ENCODE data around the gene DTNBP1.

DTNBP1 gene

DNA sequence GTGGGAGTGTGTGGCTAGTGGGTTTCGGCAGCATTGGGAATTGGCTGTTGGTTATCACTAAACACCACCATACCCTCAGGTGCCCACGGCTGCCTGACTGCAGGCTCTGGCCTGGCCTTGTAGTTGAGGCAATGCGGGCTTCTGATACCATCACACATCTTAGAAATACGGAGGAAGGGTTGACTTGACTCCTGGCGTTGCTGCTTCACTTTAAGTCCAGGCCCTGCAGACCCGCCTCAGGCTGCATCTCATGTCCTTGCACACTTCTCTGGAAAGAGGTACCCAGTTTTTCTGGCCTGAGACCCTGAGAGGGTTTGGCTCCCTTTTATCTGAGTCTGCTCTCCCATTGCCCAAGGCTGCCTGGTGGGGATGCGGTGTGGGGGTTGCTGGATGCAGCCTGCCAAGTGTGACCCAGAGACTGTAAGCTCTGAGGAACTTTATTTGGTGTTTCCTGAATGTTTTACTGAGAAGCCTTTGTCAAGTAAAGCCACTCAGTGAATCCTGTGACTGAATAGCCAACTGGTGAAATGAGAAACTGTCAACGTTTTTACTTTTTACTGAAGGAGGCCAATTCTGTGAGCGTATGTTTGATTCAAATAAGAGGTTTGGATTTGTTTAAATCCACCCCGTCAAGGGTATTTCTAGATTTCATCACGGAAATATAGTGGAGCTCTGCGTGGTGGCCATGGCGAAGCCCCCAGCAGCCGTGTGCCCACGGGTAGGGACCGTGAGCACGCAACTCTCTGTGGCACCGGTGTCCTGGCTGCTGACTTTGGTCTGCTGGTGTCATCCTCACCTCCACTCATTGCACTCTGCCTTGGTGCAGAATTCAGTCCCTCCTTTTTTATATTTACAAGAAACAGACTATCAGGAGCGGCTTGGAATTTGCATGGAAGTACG is 160.1 kb downstream of the DTNBP1 start:
- TF ChIP-seq, protein P1, sequence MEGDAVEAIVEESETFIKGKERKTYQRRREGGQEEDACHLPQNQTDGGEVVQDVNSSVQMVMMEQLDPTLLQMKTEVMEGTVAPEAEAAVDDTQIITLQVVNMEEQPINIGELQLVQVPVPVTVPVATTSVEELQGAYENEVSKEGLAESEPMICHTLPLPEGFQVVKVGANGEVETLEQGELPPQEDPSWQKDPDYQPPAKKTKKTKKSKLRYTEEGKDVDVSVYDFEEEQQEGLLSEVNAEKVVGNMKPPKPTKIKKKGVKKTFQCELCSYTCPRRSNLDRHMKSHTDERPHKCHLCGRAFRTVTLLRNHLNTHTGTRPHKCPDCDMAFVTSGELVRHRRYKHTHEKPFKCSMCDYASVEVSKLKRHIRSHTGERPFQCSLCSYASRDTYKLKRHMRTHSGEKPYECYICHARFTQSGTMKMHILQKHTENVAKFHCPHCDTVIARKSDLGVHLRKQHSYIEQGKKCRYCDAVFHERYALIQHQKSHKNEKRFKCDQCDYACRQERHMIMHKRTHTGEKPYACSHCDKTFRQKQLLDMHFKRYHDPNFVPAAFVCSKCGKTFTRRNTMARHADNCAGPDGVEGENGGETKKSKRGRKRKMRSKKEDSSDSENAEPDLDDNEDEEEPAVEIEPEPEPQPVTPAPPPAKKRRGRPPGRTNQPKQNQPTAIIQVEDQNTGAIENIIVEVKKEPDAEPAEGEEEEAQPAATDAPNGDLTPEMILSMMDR (IDR thresholded peaks at IDR 0.05; ENCODE audit: low read depth, low read length, missing control alignments) = no peak
- no peak overlapping the region for H3K4me3 ChIP-seq (ENCODE audit: low read depth, low read length)
- no peak for DNase-seq (ENCODE audit: low read depth)

DNA sequence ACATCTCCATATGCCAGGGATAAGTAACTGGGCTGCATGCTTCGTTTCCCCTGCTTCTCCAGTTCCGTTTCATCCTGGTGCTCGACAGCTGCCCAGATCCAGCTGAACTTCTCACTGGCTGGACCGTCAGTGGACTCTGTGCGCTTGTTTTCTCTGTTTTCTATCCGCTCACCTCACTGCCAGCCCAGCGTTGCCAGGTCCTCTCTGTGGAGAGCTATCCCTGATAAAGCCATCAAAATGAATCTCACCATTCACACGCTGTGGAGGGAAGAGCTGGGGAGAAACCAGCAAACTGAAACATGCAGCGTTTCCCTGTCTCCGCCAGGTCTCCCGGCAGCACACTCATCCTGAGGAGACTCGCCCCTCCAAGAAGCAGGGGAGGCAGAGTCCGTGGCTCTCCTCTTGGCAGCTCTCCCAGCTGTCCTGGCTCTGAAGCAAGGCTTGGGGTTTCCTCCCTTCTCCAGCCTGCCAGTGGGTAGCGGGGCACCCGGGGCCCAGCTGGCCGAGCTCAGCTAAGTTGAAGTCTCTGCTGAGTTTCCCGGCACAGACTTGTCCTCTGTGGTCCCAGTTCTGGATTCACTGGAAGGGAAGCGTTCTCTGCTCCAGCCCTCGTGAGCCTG is 160.9 kb downstream of the DTNBP1 start:
- TF ChIP-seq, protein P1 (IDR thresholded peaks at IDR 0.05; ENCODE audit: low read depth, low read length, missing control alignments) = no peak
- H3K4me3 ChIP-seq (ENCODE audit: low read depth, low read length) = no peak overlapping the region
- DNase-seq (ENCODE audit: low read depth) = no peak

DNA sequence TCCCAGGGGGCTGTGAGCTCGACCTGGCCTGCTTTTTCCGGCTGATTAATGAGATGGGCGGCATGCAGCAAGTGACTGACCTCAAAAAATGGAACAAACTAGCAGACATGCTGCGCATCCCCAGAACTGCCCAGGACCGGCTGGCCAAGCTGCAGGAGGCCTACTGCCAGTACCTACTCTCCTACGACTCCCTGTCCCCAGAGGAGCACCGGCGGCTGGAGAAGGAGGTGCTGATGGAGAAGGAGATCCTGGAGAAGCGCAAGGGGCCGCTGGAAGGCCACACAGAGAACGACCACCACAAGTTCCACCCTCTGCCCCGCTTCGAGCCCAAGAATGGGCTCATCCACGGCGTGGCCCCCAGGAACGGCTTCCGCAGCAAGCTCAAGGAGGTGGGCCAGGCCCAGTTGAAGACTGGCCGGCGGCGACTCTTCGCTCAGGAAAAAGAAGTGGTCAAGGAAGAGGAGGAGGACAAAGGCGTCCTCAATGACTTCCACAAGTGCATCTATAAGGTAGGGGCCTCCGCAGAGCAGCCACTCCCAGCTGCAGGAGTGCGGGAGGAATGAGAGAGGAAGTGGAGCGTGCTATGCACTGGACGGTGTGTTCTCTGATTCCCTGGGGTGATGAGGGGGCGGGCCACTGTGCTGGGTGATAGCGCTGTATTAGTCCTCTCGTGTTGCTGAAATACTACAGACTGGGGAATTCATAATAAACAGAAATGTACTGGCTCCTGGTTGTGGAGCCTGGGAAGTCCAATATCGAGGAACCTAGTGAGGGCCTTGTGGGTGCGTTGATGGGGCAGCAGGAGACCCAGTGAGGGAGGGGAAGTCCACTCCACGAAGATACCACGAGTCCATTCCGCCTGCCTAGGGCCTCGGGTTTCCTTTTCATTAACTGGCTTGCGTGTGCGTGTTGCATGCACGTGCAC is 161.7 kb downstream of the DTNBP1 start:
- H3K4me3 ChIP-seq (ENCODE audit: low read depth, low read length) = no peak overlapping the region
- DNase-seq (ENCODE audit: low read depth) = no peak
- TF ChIP-seq, protein P1 (IDR thresholded peaks at IDR 0.05; ENCODE audit: low read depth, low read length, missing control alignments) = no peak

DNA sequence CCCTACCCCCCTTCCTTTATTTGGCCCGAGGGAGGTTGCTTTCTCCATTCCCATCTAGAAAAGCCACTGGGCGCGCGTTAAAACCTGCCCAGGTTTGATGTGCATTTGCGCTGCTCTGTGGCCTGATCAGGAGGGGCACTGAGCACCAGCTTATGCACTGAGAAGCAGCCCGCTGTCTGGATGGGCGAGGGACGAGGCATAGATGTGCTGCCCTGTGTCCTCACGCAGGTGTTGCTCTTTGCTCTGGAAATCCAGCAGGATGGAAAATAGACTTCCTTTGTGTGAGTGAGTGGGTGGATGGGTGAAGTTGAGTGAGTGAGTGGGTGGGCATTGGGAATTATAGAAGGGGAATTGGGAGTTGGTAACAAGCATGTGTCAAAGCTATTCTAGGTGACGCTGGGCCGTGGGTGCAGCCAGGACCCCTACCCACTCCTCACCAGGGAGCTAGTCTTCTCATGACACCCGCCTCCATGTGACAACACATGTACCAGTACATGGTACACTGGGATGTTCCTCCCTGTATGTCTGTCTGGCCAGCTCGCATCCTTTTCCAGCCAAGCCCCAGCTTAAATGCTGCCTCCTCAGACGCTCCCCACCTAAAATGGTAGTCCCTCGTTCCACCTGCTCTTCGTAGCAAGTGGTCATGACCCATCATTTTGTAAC is 162.6 kb downstream of the DTNBP1 start:
- DNase-seq (ENCODE audit: low read depth) = no peak
- TF ChIP-seq, protein P1 (IDR thresholded peaks at IDR 0.05; ENCODE audit: low read depth, low read length, missing control alignments) = no peak
- H3K4me3 ChIP-seq (ENCODE audit: low read depth, low read length) = no peak overlapping the region

DNA sequence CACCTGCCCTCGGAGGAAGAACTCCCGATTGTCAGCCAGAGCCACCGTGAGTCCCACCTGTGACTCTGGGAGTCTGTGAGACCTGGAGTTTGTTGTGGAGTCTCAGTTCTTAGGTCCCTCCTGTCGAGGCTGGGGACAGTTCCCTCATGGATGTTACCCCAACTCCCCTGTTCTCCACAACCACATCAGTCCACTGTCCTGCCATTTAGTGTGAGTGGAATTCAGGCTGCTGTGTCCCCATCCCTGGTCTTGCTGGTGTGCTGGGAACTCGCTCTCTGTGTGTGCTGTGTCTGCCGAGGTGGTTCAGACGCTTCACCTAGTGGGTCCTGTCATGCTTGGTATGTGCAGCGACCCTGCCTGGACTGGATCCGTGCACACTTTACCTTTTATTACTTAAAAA is 163.2 kb downstream of the DTNBP1 start:
- DNase-seq (ENCODE audit: low read depth) = no peak
- H3K4me3 ChIP-seq (ENCODE audit: low read depth, low read length) = no peak overlapping the region
- TF ChIP-seq, protein P1 (IDR thresholded peaks at IDR 0.05; ENCODE audit: low read depth, low read length, missing control alignments) = no peak

DNA sequence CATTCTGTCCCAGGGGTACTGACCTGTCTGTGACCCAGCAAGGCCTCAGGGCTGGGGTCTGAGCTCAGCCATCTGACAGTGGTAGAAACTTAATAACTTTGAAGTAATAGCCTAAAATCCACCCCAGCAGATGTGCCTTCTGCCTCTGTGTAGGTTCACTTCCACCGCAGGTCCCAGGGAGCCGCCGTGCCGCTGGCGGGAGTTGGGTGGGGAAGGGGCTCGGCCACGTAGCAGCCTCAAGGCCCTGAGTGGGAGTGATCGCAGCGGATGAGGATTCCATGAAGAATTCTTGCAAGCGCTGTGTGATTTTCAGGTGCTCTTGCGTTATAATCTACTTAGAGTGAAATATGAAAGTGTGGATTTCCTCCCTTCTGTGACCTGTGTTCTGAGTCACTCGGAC is 163.7 kb downstream of the DTNBP1 start:
- no peak overlapping the region for H3K4me3 ChIP-seq (ENCODE audit: low read depth, low read length)
- TF ChIP-seq, protein P1 (IDR thresholded peaks at IDR 0.05; ENCODE audit: low read depth, low read length, missing control alignments) = no peak
- DNase-seq (ENCODE audit: low read depth) = no peak

Measured in GM12864 (cell line).